22Rv1 (cell line): Measurements from ENCODE around the gene ILKAP.

Experiments
- CTCF ChIP-seq: fragments of 450-650 bp; IDR thresholded peaks from 2 replicates; pipeline ENCODE4 v1.5.1; 2017; ENCODE audit warnings: mild to moderate bottlenecking
- ZFX ChIP-seq: fragments of 450-650 bp; IDR thresholded peaks from 2 replicates; pipeline ENCODE4 v1.6.1; 2017; ENCODE audit warnings: antibody characterized with exemption, borderline replicate concordance

GRCh38 chr2:238236571-238236970 lies 33.1 kb upstream of the ILKAP start:
- TF ChIP-seq CTCF (no peak), ZFX (no peak)
